GM23338 (cell line): ENCODE measurements around the gene KRT74. TPM values are rescaled to one million over a fixed set of nuclear protein-coding genes. Genes with fewer than 3 reads are reported as not detected.

Experiments
- ATAC-seq: fragments of 200-7000 bp; cut with Tn5 transposase; 3 replicates; pipeline ENCODE4 v1.9.1; 2020
- DNase-seq: peaks from one replicate; pipeline ENCODE4 v3.0.0-alpha.2; 2015; ENCODE audit warnings: low spot score
- H2AFZ ChIP-seq: fragments of 200-600 bp; sonication (generic); 2 replicates; pipeline ENCODE4 v1.8.0; 2016; ENCODE audit warnings: antibody characterized with exemption, mild to moderate bottlenecking, moderate library complexity
- H3F3A ChIP-seq: fragments of 200-600 bp; sonication (generic); replicated peaks from 2 replicates; pipeline ENCODE4 v1.8.0; 2017; ENCODE audit warnings: antibody characterized with exemption, mixed run types, low read depth
- H3K27ac ChIP-seq: fragments of 200-600 bp; sonication (generic); 2 replicates; pipeline ENCODE4 v1.6.1; 2016; ENCODE audit warnings: low read depth
- H3K27me3 ChIP-seq: fragments of 200-600 bp; sonication (generic); 2 replicates; pipeline ENCODE4 v1.8.0; 2016; ENCODE audit warnings: mild to moderate bottlenecking, mixed run types, moderate library complexity; ENCODE audit not compliant: insufficient read depth
- H3K36me3 ChIP-seq: fragments of 200-600 bp; sonication (generic); 2 replicates; pipeline ENCODE4 v1.8.0; 2016; ENCODE audit warnings: mild to moderate bottlenecking; ENCODE audit not compliant: insufficient read depth
- H3K4me1 ChIP-seq: fragments of 200-600 bp; sonication (generic); 2 replicates; pipeline ENCODE4 v1.8.0; 2016; ENCODE audit warnings: mild to moderate bottlenecking, moderate library complexity; ENCODE audit not compliant: insufficient read depth
- H3K4me2 ChIP-seq: fragments of 200-600 bp; sonication (generic); 2 replicates; pipeline ENCODE4 v1.7.1; 2017; ENCODE audit warnings: mixed run types
- H3K4me3 ChIP-seq: fragments of 200-600 bp; sonication (generic); 2 replicates; pipeline ENCODE4 v1.6.1; 2016; ENCODE audit warnings: mixed run types
- H3K79me2 ChIP-seq: fragments of 200-600 bp; sonication (generic); replicated peaks from 2 replicates; pipeline ENCODE4 v1.8.0; 2017; ENCODE audit warnings: mild to moderate bottlenecking; ENCODE audit not compliant: insufficient read depth
- H3K9me2 ChIP-seq: fragments of 200-600 bp; sonication (generic); 2 replicates; pipeline ENCODE4 v1.8.0; 2017; ENCODE audit not compliant: insufficient read depth
- H4K20me1 ChIP-seq: fragments of 200-600 bp; sonication (generic); replicated peaks from 2 replicates; pipeline ENCODE4 v1.8.0; 2017; ENCODE audit warnings: mild to moderate bottlenecking; ENCODE audit not compliant: insufficient read depth
- H3K27ac Mint-ChIP-seq: 2 replicates; pipeline ENCODE4 v1.8.0; 2020; ENCODE audit warnings: inconsistent platforms, mild to moderate bottlenecking, moderate library complexity, mixed read lengths
- H3K27me3 Mint-ChIP-seq: 3 replicates; pipeline ENCODE4 v1.8.0; 2022; ENCODE audit warnings: low read depth, mild to moderate bottlenecking, moderate library complexity, mixed read lengths, inconsistent platforms; ENCODE audit not compliant: insufficient read depth, poor library complexity
- H3K36me3 Mint-ChIP-seq: 3 replicates; pipeline ENCODE4 v1.8.0; 2021; ENCODE audit warnings: low read depth, mild to moderate bottlenecking, inconsistent platforms, moderate library complexity, mixed read lengths
- H3K4me1 Mint-ChIP-seq: 3 replicates; pipeline ENCODE4 v1.8.0; 2020; ENCODE audit warnings: mild to moderate bottlenecking, inconsistent platforms, mixed read lengths
- H3K4me3 Mint-ChIP-seq: 3 replicates; pipeline ENCODE4 v1.8.0; 2021; ENCODE audit warnings: moderate library complexity, mild to moderate bottlenecking, inconsistent platforms, mixed read lengths
- H3K9me3 Mint-ChIP-seq: 3 replicates; pipeline ENCODE4 v1.8.0; 2020; ENCODE audit warnings: moderate library complexity, mild to moderate bottlenecking, inconsistent platforms, mixed read lengths
- CREB1 ChIP-seq: fragments of 250-450 bp; sonication (Bioruptor Pico); IDR thresholded peaks from 2 replicates; pipeline ENCODE4 v1.5.0; 2020; ENCODE audit warnings: low read depth, mild to moderate bottlenecking, moderate library complexity
- EZH2 ChIP-seq: fragments of 200-600 bp; sonication (generic); IDR thresholded peaks from one replicate; pipeline ENCODE4 v1.8.0; 2017; ENCODE audit warnings: antibody characterized with exemption, mild to moderate bottlenecking, low read depth; ENCODE audit not compliant: unreplicated experiment
- EZH2phosphoT487 ChIP-seq: fragments of 200-600 bp; sonication (generic); IDR thresholded peaks from one replicate; pipeline ENCODE4 v1.8.1; 2018; ENCODE audit warnings: antibody characterized with exemption; ENCODE audit not compliant: unreplicated experiment
- JUNB ChIP-seq: IDR thresholded peaks from one replicate; pipeline ENCODE4 v1.6.1; 2016; ENCODE audit warnings: antibody characterized with exemption; ENCODE audit not compliant: unreplicated experiment
- NANOG ChIP-seq: IDR thresholded peaks from 2 replicates; pipeline ENCODE4 v1.6.1; 2016; ENCODE audit warnings: antibody characterized with exemption, borderline replicate concordance
- POLR2AphosphoS5 ChIP-seq: IDR thresholded peaks from 2 replicates; pipeline ENCODE4 v1.6.1; 2016; ENCODE audit warnings: antibody characterized with exemption, low read depth
- STAT1 ChIP-seq: IDR thresholded peaks from one replicate; pipeline ENCODE4 v1.6.1; 2016; ENCODE audit warnings: antibody characterized with exemption; ENCODE audit not compliant: unreplicated experiment
- ZNF114 ChIP-seq: fragments of 250-450 bp; sonication (Bioruptor Pico); IDR thresholded peaks from 2 replicates; pipeline ENCODE4 v1.5.0; 2020; ENCODE audit warnings: mild to moderate bottlenecking, moderate library complexity
- ZNF331 ChIP-seq: fragments of 250-450 bp; sonication (Bioruptor Pico); IDR thresholded peaks from 2 replicates; pipeline ENCODE4 v1.5.0; 2020; ENCODE audit warnings: low read depth, mild to moderate bottlenecking, moderate library complexity
- polyA plus RNA-seq: library from polyadenylated mRNA; unstranded; fragments of >200 nt; fragmentation: Nextera tagmentation; extraction: Ambion mirVana; gene quantifications from 2 replicates; pipeline ENCODE4 v1.2.1, GENCODE V29; 2016
- total RNA-seq: library from RNA; depleted of rRNA; stranded (reverse); fragments of >200 nt; shearing (Covaris generic); gene quantifications from 2 replicates; pipeline ENCODE4 v1.2.3, GENCODE V29; 2014
- TF ChIP-seq, protein P1 (sequence below): IDR thresholded peaks from 2 replicates; pipeline ENCODE4 v1.6.1; 2016; ENCODE audit warnings: antibody characterized with exemption
- TF ChIP-seq, protein P2 (sequence below): IDR thresholded peaks from one replicate; pipeline ENCODE4 v1.6.1; 2018; ENCODE audit warnings: antibody characterized with exemption; ENCODE audit not compliant: unreplicated experiment
- TF ChIP-seq, protein P3 (sequence below), 2 experiments: fragments of 200-600 bp in 1 of 2; sonication (generic) in 1 of 2; conservative IDR thresholded peaks; 2 replicates each; pipeline versions ENCODE4 v1.5.1 to v1.6.1; 2016 to 2017; ENCODE audit warnings: antibody characterized with exemption in 2 of 2, low read depth in 2 of 2, mild to moderate bottlenecking in 2 of 2, moderate library complexity in 1 of 2

The KRT74 gene
- total and polyA plus RNA-seq, 2 experiments from 2014 or later = not detected

DNA sequence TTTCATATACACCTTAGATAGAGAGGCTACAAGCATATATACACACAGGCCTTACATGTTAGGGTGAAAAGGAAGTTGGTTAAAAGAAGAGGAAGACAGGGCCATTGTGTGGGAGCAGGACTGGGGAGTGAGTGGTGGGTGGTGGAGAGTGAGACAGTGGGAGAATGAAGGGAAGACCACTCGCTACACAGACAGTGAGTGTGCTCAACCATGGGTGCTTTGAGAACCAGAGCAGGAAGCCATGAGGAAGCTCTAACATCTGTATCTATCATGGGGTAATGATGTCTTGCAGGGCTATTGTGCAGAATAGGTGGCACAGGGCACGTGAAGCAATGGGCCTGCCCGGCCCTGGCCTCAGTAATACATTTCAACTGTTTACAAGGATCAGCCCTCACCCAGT, 11.4 kb upstream of the KRT74 start:
- ATAC-seq = no peak
- no peak for TF ChIP-seq CREB1
- no peak for TF ChIP-seq EZH2
- TF ChIP-seq JUNB = no peak
- TF ChIP-seq, protein P1, sequence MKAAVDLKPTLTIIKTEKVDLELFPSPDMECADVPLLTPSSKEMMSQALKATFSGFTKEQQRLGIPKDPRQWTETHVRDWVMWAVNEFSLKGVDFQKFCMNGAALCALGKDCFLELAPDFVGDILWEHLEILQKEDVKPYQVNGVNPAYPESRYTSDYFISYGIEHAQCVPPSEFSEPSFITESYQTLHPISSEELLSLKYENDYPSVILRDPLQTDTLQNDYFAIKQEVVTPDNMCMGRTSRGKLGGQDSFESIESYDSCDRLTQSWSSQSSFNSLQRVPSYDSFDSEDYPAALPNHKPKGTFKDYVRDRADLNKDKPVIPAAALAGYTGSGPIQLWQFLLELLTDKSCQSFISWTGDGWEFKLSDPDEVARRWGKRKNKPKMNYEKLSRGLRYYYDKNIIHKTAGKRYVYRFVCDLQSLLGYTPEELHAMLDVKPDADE = no peak
- TF ChIP-seq ZNF114 (CRISPR knock-in tag) = no peak
- no peak for TF ChIP-seq STAT1
- TF ChIP-seq, protein P2, sequence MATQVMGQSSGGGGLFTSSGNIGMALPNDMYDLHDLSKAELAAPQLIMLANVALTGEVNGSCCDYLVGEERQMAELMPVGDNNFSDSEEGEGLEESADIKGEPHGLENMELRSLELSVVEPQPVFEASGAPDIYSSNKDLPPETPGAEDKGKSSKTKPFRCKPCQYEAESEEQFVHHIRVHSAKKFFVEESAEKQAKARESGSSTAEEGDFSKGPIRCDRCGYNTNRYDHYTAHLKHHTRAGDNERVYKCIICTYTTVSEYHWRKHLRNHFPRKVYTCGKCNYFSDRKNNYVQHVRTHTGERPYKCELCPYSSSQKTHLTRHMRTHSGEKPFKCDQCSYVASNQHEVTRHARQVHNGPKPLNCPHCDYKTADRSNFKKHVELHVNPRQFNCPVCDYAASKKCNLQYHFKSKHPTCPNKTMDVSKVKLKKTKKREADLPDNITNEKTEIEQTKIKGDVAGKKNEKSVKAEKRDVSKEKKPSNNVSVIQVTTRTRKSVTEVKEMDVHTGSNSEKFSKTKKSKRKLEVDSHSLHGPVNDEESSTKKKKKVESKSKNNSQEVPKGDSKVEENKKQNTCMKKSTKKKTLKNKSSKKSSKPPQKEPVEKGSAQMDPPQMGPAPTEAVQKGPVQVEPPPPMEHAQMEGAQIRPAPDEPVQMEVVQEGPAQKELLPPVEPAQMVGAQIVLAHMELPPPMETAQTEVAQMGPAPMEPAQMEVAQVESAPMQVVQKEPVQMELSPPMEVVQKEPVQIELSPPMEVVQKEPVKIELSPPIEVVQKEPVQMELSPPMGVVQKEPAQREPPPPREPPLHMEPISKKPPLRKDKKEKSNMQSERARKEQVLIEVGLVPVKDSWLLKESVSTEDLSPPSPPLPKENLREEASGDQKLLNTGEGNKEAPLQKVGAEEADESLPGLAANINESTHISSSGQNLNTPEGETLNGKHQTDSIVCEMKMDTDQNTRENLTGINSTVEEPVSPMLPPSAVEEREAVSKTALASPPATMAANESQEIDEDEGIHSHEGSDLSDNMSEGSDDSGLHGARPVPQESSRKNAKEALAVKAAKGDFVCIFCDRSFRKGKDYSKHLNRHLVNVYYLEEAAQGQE = no peak
- TF ChIP-seq ZNF331 (CRISPR knock-in tag) = no peak
- H2AFZ ChIP-seq = no peak overlapping the region
- no peaks in the 10 kb centered on the region for H3K36me3 Mint-ChIP-seq
- H3K4me3 Mint-ChIP-seq = no peak overlapping the region
- peaks cover 7% of the 10 kb centered on the region for H3K4me1 Mint-ChIP-seq
- H3K27me3 Mint-ChIP-seq = peaks cover 7% of the 10 kb centered on the region
- H3K27ac Mint-ChIP-seq = no peak overlapping the region
- no peak overlapping the region for H3K27ac ChIP-seq
- DNase-seq = no peak
- no peak overlapping the region for H3K4me2 ChIP-seq
- no peaks in the 10 kb centered on the region for H3K27me3 ChIP-seq
- H3F3A ChIP-seq = no peaks in the 10 kb centered on the region
- H3K9me3 Mint-ChIP-seq = peaks cover 5% of the 10 kb centered on the region; the same call in 2 of the 3 replicates
- H4K20me1 ChIP-seq = no peaks in the 10 kb centered on the region
- no peaks in the 10 kb centered on the region for H3K36me3 ChIP-seq
- H3K79me2 ChIP-seq = no peaks in the 10 kb centered on the region
- no peaks in the 10 kb centered on the region for H3K9me2 ChIP-seq
- H3K4me1 ChIP-seq = no peaks in the 10 kb centered on the region
- no peak overlapping the region for H3K4me3 ChIP-seq

DNA sequence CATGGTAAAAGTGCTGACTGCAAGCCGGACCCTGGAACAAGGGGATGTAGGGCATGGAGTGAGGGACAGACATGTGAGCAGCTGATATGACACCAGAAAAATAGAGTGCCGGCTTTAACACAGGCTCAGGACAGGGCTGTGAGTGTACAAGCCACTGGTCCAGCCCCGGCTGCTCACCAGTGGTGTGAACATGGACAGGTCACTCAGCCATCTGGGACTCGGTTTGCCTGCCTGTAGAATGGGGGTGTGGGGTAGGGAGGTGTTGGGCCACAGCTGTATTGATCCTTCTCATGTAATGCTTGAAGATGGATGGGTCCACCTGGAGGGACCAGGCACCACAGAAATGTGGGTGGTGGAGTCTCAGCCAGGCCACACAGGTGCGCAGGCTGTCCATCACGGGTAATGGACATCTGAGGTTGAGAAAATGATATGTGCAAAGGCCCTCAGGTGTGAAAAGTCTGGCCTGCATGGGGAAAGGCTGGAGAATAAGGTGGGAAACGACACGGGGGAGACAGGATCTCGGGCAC, 10.6 kb upstream of the KRT74 start:
- Histone ChIP-seq H4K20me1 (no peaks in the 10 kb centered on the region), H3K4me2 (no peak overlapping the region), H3F3A (no peaks in the 10 kb centered on the region), H3K27ac (no peak overlapping the region), H3K27me3 (no peaks in the 10 kb centered on the region), H3K4me3 (no peak overlapping the region), H3K36me3 (no peaks in the 10 kb centered on the region), H3K79me2 (no peaks in the 10 kb centered on the region), H2AFZ (no peak overlapping the region), H3K9me2 (no peaks in the 10 kb centered on the region), H3K4me1 (no peaks in the 10 kb centered on the region)
- ATAC-seq (no peak), DNase-seq (no peak)
- Mint-ChIP-seq H3K36me3 (no peaks in the 10 kb centered on the region), H3K4me3 (no peak overlapping the region), H3K27ac (no peak overlapping the region), H3K27me3 (peaks cover 9% of the 10 kb centered on the region), H3K4me1 (peaks cover 7% of the 10 kb centered on the region), H3K9me3 (no peaks in the 10 kb centered on the region; the same call in 2 of the 3 replicates)
- TF ChIP-seq ZNF331 (CRISPR knock-in tag) (no peak), NANOG (no peak), JUNB (no peak), POLR2AphosphoS5 (no peak), EZH2 (no peak), EZH2phosphoT487 (no peak), CREB1 (no peak), STAT1 (no peak)
- TF ChIP-seq, protein P2 = no peak
- TF ChIP-seq, protein P3, sequence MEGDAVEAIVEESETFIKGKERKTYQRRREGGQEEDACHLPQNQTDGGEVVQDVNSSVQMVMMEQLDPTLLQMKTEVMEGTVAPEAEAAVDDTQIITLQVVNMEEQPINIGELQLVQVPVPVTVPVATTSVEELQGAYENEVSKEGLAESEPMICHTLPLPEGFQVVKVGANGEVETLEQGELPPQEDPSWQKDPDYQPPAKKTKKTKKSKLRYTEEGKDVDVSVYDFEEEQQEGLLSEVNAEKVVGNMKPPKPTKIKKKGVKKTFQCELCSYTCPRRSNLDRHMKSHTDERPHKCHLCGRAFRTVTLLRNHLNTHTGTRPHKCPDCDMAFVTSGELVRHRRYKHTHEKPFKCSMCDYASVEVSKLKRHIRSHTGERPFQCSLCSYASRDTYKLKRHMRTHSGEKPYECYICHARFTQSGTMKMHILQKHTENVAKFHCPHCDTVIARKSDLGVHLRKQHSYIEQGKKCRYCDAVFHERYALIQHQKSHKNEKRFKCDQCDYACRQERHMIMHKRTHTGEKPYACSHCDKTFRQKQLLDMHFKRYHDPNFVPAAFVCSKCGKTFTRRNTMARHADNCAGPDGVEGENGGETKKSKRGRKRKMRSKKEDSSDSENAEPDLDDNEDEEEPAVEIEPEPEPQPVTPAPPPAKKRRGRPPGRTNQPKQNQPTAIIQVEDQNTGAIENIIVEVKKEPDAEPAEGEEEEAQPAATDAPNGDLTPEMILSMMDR (conservative IDR thresholded peaks at IDR 0.05; ENCODE audit: low read depth in 2 of 2) = no peak
- TF ChIP-seq, protein P1 = no peak
